ENCODE measurements around the gene USH2A. TPM values are rescaled to one million over a fixed set of nuclear protein-coding genes. Genes with fewer than 3 reads are reported as not detected.

USH2A gene
- total RNA-seq, 2 donors from 2014 or later = not detected

GRCh38 chr1:215835951-215836350 lies 587.3 kb downstream of the USH2A start:
- no peak overlapping the region for H3K4me3 Mint-ChIP-seq
- H3K27me3 Mint-ChIP-seq = no peaks in the 10 kb centered on the region
- H3K36me3 Mint-ChIP-seq (ENCODE audit: low read depth) = no peaks in the 10 kb centered on the region
- peaks cover 5% of the 10 kb centered on the region for H3K9me3 Mint-ChIP-seq
- ATAC-seq (replicated peaks) = no peak
- no peak overlapping the region for H3K27ac Mint-ChIP-seq
- H3K4me1 Mint-ChIP-seq = no peaks in the 10 kb centered on the region

GRCh38 chr1:215833941-215834729 lies 589.1 kb downstream of the USH2A start:
- Mint-ChIP-seq H3K27ac (no peak overlapping the region), H3K4me3 (no peak overlapping the region), H3K9me3 (peaks cover 5% of the 10 kb centered on the region), H3K36me3 (ENCODE audit: low read depth) (no peaks in the 10 kb centered on the region), H3K4me1 (no peaks in the 10 kb centered on the region), H3K27me3 (no peaks in the 10 kb centered on the region)
- no peak for ATAC-seq (replicated peaks)

GRCh38 chr1:215830226-215830810 lies 592.9 kb downstream of the USH2A start:
- H3K4me3 Mint-ChIP-seq = no peak overlapping the region
- ATAC-seq (replicated peaks) = no peak
- no peaks in the 10 kb centered on the region for H3K27me3 Mint-ChIP-seq
- no peaks in the 10 kb centered on the region for H3K36me3 Mint-ChIP-seq (ENCODE audit: low read depth)
- H3K9me3 Mint-ChIP-seq = peaks cover 12% of the 10 kb centered on the region
- H3K4me1 Mint-ChIP-seq = no peaks in the 10 kb centered on the region
- no peak overlapping the region for H3K27ac Mint-ChIP-seq

- ATAC-seq (replicated peaks) = no peak
- Mint-ChIP-seq H3K4me1 (no peaks in the 10 kb centered on the region), H3K9me3 (peaks cover 25% of the 10 kb centered on the region)
Observed at GRCh38 chr1:215825056-215825455, 598.2 kb downstream of the USH2A start.

GRCh38 chr1:215824245-215824644 lies 599.0 kb downstream of the USH2A start:
- H3K27me3 Mint-ChIP-seq = no peaks in the 10 kb centered on the region
- no peak overlapping the region for H3K27ac Mint-ChIP-seq
- no peaks in the 10 kb centered on the region for H3K4me1 Mint-ChIP-seq
- peaks cover 25% of the 10 kb centered on the region for H3K9me3 Mint-ChIP-seq
- H3K4me3 Mint-ChIP-seq = no peak overlapping the region
- no peaks in the 10 kb centered on the region for H3K36me3 Mint-ChIP-seq (ENCODE audit: low read depth)
- ATAC-seq (replicated peaks) = no peak

More at GRCh38 chr1:215825056-215825455, 598.2 kb downstream of the USH2A start:
- H3K4me3 Mint-ChIP-seq = no peak overlapping the region
- no peak overlapping the region for H3K27ac Mint-ChIP-seq
- no peaks in the 10 kb centered on the region for H3K27me3 Mint-ChIP-seq
- H3K36me3 Mint-ChIP-seq (ENCODE audit: low read depth) = no peaks in the 10 kb centered on the region

GRCh38 chr1:215819114-215819513 lies 604.1 kb downstream of the USH2A start:
- no peak overlapping the region for H3K27ac Mint-ChIP-seq
- no peak for ATAC-seq (replicated peaks)
- no peak overlapping the region for H3K4me3 Mint-ChIP-seq
- H3K9me3 Mint-ChIP-seq = peaks cover 10% of the 10 kb centered on the region
- H3K4me1 Mint-ChIP-seq = no peaks in the 10 kb centered on the region
- no peaks in the 10 kb centered on the region for H3K36me3 Mint-ChIP-seq (ENCODE audit: low read depth)
- no peaks in the 10 kb centered on the region for H3K27me3 Mint-ChIP-seq

GRCh38 chr1:215807911-215808436 lies 615.3 kb downstream of the USH2A start:
- H3K36me3 Mint-ChIP-seq (ENCODE audit: low read depth) = no peaks in the 10 kb centered on the region
- ATAC-seq (replicated peaks) = no peak
- no peaks in the 10 kb centered on the region for H3K27me3 Mint-ChIP-seq
- no peak overlapping the region for H3K4me3 Mint-ChIP-seq
- H3K4me1 Mint-ChIP-seq = no peaks in the 10 kb centered on the region
- peaks cover 11% of the 10 kb centered on the region for H3K9me3 Mint-ChIP-seq
- no peak overlapping the region for H3K27ac Mint-ChIP-seq

GRCh38 chr1:215807218-215807617 lies 616.0 kb downstream of the USH2A start:
- H3K27ac Mint-ChIP-seq = no peak overlapping the region
- H3K36me3 Mint-ChIP-seq (ENCODE audit: low read depth) = no peaks in the 10 kb centered on the region
- H3K27me3 Mint-ChIP-seq = no peaks in the 10 kb centered on the region
- no peak overlapping the region for H3K4me3 Mint-ChIP-seq
- no peaks in the 10 kb centered on the region for H3K4me1 Mint-ChIP-seq
- H3K9me3 Mint-ChIP-seq = peaks cover 5% of the 10 kb centered on the region
- no peak for ATAC-seq (replicated peaks)

GRCh38 chr1:215797859-215798258 lies 625.4 kb downstream of the USH2A start:
- no peaks in the 10 kb centered on the region for H3K27me3 Mint-ChIP-seq
- H3K27ac Mint-ChIP-seq = no peak overlapping the region
- H3K36me3 Mint-ChIP-seq (ENCODE audit: low read depth) = no peaks in the 10 kb centered on the region
- peaks cover 20% of the 10 kb centered on the region for H3K9me3 Mint-ChIP-seq
- H3K4me1 Mint-ChIP-seq = no peaks in the 10 kb centered on the region
- no peak overlapping the region for H3K4me3 Mint-ChIP-seq
- no peak for ATAC-seq (replicated peaks)

GRCh38 chr1:215794156-215794555 lies 629.1 kb downstream of the USH2A start:
- Mint-ChIP-seq H3K4me1 (no peaks in the 10 kb centered on the region), H3K27ac (no peak overlapping the region), H3K9me3 (peaks cover 12% of the 10 kb centered on the region), H3K36me3 (ENCODE audit: low read depth) (no peaks in the 10 kb centered on the region), H3K4me3 (no peak overlapping the region), H3K27me3 (no peaks in the 10 kb centered on the region)
- no peak for ATAC-seq (replicated peaks)

GRCh38 chr1:215793180-215793579 lies 630.1 kb downstream of the USH2A start:
- Mint-ChIP-seq H3K27me3 (no peaks in the 10 kb centered on the region), H3K27ac (no peak overlapping the region), H3K36me3 (ENCODE audit: low read depth) (no peaks in the 10 kb centered on the region), H3K4me3 (no peak overlapping the region), H3K4me1 (no peaks in the 10 kb centered on the region), H3K9me3 (peaks cover 12% of the 10 kb centered on the region)
- no peak for ATAC-seq (replicated peaks)

GRCh38 chr1:215792446-215792845 lies 630.8 kb downstream of the USH2A start:
- ATAC-seq (replicated peaks) = no peak
- H3K4me1 Mint-ChIP-seq = no peaks in the 10 kb centered on the region
- H3K27ac Mint-ChIP-seq = no peak overlapping the region
- no peaks in the 10 kb centered on the region for H3K36me3 Mint-ChIP-seq (ENCODE audit: low read depth)
- no peak overlapping the region for H3K4me3 Mint-ChIP-seq
- peaks cover 12% of the 10 kb centered on the region for H3K9me3 Mint-ChIP-seq
- no peaks in the 10 kb centered on the region for H3K27me3 Mint-ChIP-seq

- H3K27ac Mint-ChIP-seq = no peak overlapping the region
Observed at GRCh38 chr1:215789981-215790380, 633.3 kb downstream of the USH2A start.

GRCh38 chr1:215786997-215787396 lies 636.3 kb downstream of the USH2A start:
- Mint-ChIP-seq H3K4me1 (no peaks in the 10 kb centered on the region), H3K27ac (no peak overlapping the region), H3K9me3 (no peaks in the 10 kb centered on the region), H3K36me3 (ENCODE audit: low read depth) (no peaks in the 10 kb centered on the region), H3K4me3 (no peak overlapping the region), H3K27me3 (no peaks in the 10 kb centered on the region)
- ATAC-seq (replicated peaks) = no peak

More at GRCh38 chr1:215789981-215790380, 633.3 kb downstream of the USH2A start:
- Mint-ChIP-seq H3K9me3 (peaks cover 6% of the 10 kb centered on the region), H3K4me1 (no peaks in the 10 kb centered on the region), H3K36me3 (ENCODE audit: low read depth) (no peaks in the 10 kb centered on the region), H3K4me3 (no peak overlapping the region), H3K27me3 (no peaks in the 10 kb centered on the region)
- no peak for ATAC-seq (replicated peaks)

GRCh38 chr1:215780641-215781040 lies 642.6 kb downstream of the USH2A start:
- Mint-ChIP-seq H3K4me1 (no peaks in the 10 kb centered on the region), H3K4me3 (no peak overlapping the region), H3K36me3 (ENCODE audit: low read depth) (no peaks in the 10 kb centered on the region), H3K27me3 (no peaks in the 10 kb centered on the region), H3K9me3 (peaks cover 6% of the 10 kb centered on the region), H3K27ac (no peak overlapping the region)
- ATAC-seq (replicated peaks) = no peak
